Umbilical cord (tissue), 2 donors: ENCODE results near the gene LUC7L. TPM values are rescaled to one million over a fixed set of nuclear protein-coding genes. Genes with fewer than 3 reads are reported as not detected.
A peak's percentile ranks its signal among the peaks of the same experiment; 100 is the strongest.
"Not testable (repeated sequence)": the region's sequence is repeated elsewhere in the genome, so short reads cannot be mapped to it uniquely, and the experiment has no call there.

Source experiments
- DNase-seq: peaks from one replicate; pipeline ENCODE4 v3.0.0-alpha.2; 2015; ENCODE audit warnings: low spot score
- total RNA-seq: library from RNA; depleted of rRNA; stranded (reverse); fragments of >200 nt; gene quantifications from one replicate; pipeline ENCODE4 v1.2.3, GENCODE V29; 2014; ENCODE audit warnings: low replicate concordance; ENCODE audit not compliant: insufficient read depth

The LUC7L gene
- total RNA-seq, 1 donor from 2014 or later, result 50.3 TPM

- DNase-seq, result no peak
Measured at GRCh38 chr16:263944-264343, 34.7 kb upstream of the LUC7L start.

- no peak for DNase-seq
Measured at GRCh38 chr16:263182-263774, 34.0 kb upstream of the LUC7L start.

- DNase-seq, result no peak
Measured at GRCh38 chr16:262121-262745, 33.0 kb upstream of the LUC7L start.

GRCh38 chr16:261031-261691 is 31.9 kb upstream of the LUC7L start:
- DNase-seq, result no peak

GRCh38 chr16:260326-260725 is 31.1 kb upstream of the LUC7L start:
- no peak for DNase-seq

GRCh38 chr16:259814-260253 is 30.6 kb upstream of the LUC7L start:
- DNase-seq, result no peak

- no peak for DNase-seq
Measured at GRCh38 chr16:259226-259625, 30.0 kb upstream of the LUC7L start.

GRCh38 chr16:258091-258490 is 28.8 kb upstream of the LUC7L start:
- not testable (repeated sequence) for DNase-seq

GRCh38 chr16:255183-255582 is 25.9 kb upstream of the LUC7L start:
- no peak for DNase-seq

- DNase-seq, result no peak
Measured at GRCh38 chr16:254461-254860, 25.2 kb upstream of the LUC7L start.

- no peak for DNase-seq
Measured at GRCh38 chr16:253833-254232, 24.6 kb upstream of the LUC7L start.

- peak; percentile 66 for DNase-seq
Measured at GRCh38 chr16:252366-253337, 23.4 kb upstream of the LUC7L start.

- peak; percentile 33 for DNase-seq
Measured at GRCh38 chr16:249431-249830, 20.2 kb upstream of the LUC7L start.

- DNase-seq, result no peak
Measured at GRCh38 chr16:247027-247426, 17.8 kb upstream of the LUC7L start.

GRCh38 chr16:245105-245504 is 15.9 kb upstream of the LUC7L start:
- DNase-seq, result no peak

- DNase-seq, result no peak
Measured at GRCh38 chr16:243348-243747, 14.1 kb upstream of the LUC7L start.

GRCh38 chr16:242281-242680 is 13.0 kb upstream of the LUC7L start:
- DNase-seq, result no peak

GRCh38 chr16:240559-240958 is 11.3 kb upstream of the LUC7L start:
- no peak for DNase-seq

GRCh38 chr16:239948-240277 is 10.7 kb upstream of the LUC7L start:
- DNase-seq, result no peak

GRCh38 chr16:234468-235305 is 5.4 kb upstream of the LUC7L start, which contains the start of gene FAM234A:
Gene FAM234A, plus strand, starts transcription at chr16:234821. Its CDS starts 19,593 bp downstream, at chr16:254414.
- DNase-seq, result peak; percentile 95

- no peak for DNase-seq
Measured at GRCh38 chr16:230949-231348, 1.7 kb upstream of the LUC7L start.
